Astrocyte of the hippocampus (primary cell): Measurements from ENCODE around the gene ADGRD2.

Source experiments
- DNase-seq: peaks from one replicate; pipeline ENCODE4 v3.0.0; 2011; ENCODE audit warnings: low read depth, low spot score

The ADGRD2 gene

DNA sequence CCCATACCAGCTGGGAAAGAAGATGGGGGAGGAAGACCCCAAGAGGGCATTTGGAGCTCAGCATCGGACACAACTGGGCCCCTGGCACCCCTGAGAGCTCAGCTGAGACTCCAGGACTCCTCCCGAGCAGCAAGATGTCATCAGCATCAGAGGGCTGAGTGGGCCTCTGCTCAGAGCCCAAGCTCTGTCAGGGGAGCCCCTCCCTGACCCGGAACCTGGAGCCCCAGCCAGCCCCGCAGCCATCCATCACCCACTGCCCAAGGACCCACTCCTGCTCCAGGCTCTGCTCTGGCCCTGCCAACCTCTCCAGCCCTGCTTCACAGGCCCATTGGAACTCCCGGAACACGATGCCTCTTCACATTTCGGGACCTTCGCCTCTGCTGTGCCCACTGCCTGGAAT, 47.2 kb downstream of the ADGRD2 start:
- DNase-seq, result no peak

DNA sequence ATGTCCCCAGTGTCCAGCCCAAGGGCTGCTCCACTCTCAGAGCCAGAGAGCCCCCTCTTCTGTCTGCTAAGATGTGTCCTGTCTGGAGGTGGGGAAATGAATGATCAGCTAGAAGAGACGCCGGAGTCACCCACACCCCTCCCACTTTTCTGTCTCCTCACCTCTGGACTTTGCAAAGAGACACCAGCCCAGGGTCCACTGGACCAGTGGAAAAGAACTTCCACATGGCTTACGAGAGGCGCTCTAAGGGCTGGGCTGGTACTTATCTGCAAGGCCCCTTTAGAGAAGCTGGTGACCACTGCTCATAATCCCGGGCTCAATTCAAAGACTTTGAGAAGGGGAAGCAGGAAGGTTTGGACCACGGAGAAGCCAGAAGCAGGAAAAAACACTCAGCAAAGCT, 47.8 kb downstream of the ADGRD2 start:
- DNase-seq, result no peak

DNA sequence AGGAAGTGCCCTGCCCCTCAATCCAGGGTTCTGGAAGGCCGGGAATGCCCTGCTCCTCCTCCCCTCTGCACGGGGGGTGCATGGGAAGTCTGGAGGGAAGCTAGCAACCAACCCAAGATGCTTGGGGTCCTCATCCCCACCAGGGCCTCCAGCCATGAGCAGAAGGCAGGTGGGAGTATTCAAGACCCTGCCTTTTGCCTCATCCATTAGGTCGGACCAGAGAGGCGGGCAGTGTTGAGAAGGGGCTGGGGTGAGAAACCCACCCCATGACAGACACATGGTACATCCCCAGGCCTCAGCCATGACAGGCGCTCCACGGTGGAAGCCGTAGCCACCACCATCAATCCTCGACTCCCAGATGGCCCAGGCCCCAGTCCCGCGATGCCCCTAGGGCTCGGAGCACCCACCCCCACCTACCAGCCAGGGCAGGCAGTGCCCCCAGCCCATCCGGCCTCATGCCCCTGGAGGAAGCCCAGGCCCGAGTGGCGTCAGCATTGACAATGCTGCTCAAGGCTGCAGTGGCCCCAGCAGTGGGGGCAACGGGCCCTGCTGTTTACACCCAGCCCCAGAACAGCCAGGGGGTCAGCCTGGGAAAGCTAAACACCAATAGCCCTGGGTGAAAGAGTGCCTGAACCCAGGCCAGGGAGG, 48.4 kb downstream of the ADGRD2 start:
- DNase-seq, result no peak

DNA sequence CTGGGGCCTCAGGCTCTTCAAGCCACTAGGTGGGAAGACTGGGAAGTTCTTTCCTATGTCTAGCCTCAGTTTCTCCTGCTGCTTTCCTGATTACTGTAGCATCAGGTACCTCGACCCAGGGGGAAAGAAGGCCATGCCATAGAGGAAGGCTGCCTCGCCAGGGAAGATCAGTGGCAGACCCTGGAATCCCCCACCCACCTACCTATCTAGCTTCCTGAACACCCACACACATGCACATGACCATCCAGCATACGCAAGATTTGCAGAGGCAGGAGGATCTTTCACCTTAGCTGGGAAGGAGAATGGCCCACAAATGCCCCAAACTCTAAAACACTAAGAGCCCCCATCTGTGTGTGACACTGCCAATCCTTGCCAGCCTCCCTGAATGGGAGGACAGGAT, 49.0 kb downstream of the ADGRD2 start:
- no peak for DNase-seq

DNA sequence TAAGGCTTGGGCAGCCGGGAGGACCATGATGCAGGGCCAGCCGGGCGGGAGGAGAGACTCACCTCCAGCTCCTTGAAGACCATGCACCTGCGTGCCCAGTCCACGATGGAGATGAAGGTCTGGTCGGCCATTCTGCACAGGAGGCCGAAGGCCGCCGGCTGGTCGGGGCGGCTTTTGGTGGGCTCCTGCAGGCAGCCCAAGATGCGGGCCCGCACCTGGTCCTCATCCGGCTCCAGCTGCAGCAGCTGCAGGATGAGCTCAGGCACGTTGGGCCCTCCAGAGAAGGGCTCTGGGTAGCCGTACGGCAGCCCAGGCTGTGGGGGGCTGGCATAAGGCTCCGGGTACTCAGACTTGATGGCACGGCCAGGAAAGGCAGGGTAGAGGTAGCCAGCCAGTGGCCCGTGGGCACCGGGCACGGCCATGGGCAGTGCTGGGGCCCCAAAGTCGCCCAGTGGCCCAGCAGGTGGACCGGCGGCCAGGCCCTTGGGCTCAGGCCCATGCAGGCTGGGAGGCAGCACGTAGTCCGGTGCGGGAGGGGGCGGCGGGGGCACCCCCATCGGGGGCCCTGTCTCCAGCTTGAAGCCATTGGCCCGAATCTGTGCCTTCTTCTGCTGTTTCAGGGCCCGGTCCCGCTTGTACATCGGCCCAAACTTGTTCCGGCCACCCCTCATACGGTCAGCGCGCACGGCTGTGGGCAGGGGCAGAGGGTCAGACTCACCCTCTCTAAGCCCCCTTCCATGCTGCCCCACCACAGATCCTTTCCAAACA, 50.0 kb downstream of the ADGRD2 start:
- DNase-seq, result no peak

DNA sequence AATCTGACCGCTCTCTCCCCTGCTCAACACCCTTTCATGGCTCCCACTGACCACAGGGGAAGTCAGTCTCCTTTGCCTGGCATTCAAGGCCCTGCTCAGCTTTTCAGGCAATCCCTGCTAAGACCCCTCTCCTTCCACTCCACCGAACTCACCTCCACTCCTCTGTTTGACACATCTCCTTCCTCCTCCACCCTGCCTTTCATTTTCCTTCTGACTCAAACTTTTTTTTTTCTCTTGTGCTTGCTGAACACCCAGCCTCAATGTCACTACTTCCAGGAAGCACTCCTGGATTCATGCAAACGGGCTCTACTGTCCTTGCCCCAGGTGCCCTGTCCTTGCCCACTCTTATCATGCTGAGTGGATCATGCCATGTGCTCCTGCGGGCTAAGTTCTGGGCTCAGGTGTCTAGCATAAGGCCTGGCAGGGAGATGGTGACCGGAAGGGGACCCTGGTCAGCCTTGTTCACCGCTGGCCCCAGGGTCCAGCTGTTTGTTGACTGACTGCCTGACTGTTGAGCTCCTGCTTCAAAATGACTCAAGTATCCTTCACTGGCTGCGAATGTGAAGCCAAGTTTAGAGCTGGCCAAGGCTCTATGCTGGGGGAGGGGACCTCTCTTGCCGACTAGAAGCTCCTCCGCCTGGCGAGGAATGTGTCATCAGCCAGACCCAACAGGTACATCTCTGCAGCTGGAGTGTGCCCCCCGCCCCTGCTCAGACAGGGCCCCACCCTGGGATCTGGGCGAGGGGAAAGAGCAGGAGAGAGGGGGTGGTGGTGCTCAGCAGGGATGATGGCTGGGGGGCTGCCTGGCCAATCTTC, 50.8 kb downstream of the ADGRD2 start:
- DNase-seq, result no peak

DNA sequence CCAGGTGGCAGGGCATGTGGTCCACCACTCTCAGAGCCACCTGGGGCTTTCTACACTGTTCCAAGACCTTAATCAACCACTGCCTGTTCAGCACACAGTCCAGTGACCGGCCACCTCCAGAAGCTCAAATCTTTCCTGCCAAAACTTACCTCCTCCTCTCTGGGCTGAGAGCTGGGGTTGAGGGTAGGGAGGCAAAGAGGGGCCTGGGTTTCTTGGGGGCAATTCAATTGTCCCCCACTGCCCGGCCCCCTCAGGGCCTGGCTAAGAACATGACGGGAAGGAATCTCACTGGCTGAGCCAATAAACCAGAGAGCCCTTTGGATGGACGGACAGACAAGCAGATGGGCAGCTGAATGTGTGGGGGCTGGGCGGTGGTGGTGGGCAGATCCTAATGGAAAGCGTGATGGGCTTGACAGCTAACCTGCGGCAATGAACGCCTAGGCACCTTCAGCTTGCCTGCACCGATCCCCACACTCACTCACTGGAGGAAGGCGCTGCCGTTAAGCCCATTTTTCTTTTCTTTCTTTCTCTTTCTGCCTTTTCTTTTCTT, 51.6 kb downstream of the ADGRD2 start:
- no peak for DNase-seq

DNA sequence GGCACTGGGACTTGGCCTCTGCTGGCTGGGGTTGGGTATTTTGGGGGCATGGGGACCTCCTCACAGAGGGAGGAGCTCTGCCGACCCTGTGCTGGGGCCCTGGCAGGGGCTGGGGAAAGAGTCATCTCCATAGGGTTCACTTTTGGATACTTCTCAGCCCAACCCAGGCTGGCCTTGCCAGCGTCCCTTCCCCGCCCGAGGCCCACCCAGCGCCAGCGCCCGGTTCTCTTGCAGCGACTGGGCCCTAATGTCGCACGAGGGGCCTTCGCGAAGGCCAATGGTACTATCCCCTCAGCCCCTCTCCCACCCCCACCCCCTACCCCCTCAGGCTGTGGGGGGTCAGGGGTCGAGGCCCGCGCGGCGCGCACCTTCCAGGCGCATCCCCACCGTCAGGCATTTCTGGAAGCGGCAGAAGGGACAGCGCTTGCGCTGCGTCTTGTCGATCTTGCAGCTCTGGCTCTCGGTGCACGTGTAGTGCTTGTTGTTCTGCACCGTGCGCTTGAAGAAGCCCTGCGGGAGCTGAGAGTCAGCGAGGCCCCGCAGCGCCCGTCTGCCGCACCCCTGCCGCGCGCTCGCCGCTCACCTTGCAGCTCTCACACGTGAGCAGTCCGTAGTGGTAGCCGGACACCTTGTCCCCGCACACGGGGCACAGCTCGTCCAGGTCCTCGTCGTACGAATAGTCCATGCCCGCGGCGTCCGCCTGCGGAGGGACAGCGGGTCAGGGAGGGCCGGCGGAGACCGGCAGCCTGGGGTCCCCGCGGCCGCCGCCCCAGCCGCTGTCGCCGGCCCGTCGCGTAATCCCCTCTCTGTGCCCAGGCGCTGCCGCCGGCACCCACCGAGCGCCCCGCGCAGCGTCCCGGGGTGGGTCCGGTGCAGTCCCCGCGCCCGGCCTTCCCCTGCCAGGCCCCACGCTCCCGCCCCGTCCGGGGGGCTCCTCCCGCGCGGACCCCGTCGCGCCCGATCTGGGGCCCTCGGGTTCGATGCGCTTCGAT, 52.8 kb downstream of the ADGRD2 start:
- peak; percentile 22 for DNase-seq

DNA sequence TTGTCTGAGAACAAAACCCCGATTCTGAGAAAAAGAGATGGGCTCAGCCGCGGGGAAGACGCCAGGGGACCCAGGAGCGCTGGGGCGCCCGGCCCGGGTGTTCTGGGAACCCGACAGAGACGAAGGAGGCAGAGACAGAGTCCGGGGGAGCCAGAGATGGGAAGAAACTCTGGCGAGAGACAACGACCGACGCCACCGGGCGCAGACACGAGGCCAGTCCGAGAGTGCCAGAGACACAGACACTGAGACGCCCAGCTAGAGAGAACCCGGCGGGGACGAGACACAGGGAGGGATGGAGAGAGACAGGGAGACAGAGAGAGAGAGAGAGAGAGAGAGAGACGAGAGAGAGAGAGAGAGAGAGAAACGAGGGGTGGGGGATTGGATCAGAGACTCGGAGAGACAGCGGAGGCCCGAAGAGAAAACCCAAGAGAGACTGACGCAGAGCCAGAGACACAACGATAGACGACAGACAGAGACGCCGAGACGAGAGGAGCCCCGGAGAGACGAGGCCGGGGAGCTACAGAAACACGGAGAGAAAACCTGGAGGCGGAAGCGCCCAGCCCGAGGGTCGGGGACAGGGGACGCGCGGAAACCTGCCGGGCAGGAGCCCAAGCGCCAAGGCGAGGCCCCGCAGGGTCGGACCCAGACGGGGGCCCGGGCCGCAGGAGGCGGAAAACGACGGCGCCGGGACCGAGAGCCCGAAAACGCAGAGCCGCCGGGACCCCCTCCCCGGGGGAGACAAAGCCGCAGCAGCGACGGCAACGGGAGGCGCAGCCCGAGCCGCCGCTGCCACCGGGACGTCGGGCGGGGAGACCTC, 53.7 kb downstream of the ADGRD2 start:
- DNase-seq, result peak; percentile 21

DNA sequence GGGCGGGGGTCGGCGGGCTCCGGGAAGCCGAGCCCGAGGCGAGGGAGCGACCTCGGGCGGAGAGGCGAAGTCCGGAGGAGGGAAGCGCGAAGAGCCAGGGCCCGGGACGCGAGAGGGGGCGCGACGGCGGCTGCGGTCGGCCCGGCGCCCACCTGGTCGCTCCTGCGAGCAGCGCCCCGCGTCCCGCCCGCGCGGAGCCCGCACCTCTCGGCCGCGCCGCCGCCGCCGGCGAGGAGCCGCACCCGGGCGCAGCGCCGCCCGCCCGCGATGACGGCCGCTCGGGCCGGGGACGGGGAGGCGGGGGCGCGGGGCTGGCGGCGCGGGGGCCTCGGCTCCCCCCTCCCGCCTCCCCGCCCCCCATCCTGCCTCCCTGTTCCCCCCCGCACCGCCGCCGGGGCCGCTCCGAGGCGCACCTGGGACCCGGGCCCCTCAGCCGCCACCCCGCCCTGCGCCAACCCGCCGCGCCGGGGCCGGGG, 54.3 kb downstream of the ADGRD2 start:
- no peak for DNase-seq

DNA sequence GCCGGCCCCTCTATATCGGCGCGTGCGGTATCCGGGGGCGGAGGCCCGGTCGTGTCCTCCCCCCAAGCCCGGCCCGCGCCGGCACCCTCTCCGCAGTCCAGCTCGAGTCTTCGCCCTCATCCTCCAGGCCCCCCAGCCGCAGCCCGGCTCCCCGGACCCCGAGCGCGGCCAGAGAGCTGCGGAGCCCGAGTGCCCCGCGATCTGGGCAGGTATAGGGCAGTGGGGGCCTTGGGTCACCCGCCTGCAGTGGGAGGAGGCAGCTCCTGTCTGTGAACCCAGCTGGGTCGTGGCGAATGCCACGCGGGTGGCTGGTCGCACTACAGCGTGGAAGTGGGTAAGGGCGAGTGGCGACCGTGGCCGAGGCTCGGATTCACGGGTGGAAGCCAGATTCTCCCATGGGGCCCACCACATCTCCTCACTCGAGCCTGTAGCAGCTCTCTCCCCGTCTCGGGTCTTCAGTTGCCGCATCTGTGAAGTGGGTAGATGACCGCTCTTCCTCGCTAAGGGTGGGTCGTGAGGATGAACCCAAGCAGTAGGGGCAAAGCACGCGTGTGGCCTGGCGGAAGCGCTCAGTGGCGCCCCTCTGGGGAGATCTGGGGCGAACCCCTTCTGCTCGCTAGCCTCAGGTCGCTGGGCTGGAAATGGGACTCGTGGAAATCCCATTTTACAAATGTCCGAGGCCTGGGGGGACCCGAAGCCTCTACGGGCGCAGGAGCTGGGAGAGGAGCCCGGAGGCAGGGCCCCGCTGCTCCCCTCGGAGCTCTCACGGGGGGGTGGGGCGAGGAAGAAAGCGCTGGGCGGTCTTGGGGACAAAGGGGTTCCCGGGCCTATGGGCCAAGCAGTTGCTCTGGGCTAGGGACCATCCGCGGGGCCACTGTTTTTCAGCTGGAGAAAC, 55.0 kb downstream of the ADGRD2 start:
- no peak for DNase-seq

DNA sequence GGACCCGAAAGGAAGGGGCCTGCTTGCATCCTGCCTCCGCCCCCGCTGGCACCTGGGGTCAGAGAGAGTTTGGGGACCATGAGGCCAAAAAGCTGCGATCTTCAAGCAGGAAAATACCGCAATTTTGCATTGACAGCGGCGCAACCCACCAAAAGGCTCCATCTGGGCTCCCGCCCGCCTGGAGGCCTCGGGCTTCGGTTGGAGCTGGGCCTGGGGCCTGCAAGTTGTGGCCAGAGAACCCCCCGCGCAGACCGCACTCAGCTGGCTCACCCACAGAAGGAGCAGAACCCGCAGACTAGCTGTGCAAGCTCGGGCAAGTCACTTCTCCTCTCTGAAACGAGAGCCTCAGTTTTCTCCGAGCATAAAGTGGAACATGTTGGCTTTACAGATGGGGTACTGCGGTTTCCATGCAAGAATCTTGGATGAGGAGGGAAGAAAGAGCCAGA, 55.7 kb downstream of the ADGRD2 start:
- DNase-seq, result no peak

DNA sequence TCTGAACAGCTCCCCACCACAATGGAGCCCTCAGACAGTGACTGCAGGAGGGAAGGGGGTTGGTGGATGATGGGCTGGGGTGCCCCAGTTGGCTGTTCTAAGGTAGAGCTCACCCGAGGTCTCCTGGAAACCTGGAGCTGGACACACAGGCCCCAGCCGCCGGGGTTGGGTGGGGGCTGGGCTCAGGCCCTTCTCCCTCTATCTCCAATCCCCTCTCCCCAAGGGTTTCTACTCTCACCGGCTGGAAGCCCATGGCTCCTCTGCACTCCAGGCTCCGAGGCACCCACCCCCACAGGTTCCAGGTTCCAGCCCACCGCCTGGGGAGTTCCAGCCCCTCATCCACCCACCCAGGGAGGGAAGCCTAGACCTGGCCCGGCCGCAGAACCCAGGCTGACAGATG, 56.2 kb downstream of the ADGRD2 start:
- no peak for DNase-seq

DNA sequence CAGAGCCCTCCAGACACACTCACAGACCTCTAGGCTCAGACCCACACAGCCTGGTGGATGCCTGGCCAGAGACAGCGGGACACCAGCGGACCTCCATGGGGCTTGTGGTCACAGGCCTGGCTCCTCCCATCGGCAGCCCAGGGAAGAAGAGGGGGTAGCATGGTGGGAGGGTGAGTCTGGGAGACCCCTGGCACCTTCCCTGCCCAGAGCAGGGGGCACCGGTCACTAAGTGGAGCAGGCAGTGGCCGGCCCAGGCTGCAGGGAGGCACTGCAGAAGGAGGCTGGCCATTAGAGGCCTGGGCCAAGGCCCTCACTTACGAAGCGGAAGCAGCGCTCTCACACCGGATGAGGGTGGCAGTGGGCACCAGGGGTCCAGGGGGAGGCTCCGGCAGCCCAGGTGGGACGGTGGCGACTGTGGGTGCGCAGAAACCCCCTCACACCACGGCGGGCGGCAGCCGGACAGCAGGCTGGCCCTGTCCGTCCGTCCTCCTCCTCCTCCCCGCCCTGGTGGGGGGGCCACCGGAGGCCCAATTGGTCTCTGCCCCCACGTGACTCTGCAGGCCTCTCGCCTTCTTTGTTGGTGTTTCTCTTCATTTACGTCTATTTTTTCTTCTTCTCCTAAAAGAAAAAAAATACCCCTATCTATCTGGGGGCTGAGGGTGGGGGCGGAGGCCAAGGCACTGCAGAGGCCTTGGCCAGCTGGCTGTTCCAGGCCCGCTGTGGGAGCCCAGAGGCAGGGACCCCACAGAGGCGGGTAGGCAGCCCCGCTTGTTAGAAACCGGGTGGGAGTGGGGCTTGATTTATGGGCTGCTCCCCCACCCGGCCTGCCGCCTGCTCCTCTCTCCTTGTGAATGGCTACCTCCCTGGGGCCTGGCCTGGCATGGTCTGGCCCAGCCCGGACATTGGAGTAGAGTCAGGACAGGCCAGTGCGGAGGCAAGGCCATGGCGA, 57.0 kb downstream of the ADGRD2 start, which contains the start of gene NR5A1:
TSS of gene NR5A1 (minus strand) at position 469 of the 949 bp plus-strand sequence. CDS start 4,004 bp downstream, outside the sequence.
- no peak for DNase-seq

DNA sequence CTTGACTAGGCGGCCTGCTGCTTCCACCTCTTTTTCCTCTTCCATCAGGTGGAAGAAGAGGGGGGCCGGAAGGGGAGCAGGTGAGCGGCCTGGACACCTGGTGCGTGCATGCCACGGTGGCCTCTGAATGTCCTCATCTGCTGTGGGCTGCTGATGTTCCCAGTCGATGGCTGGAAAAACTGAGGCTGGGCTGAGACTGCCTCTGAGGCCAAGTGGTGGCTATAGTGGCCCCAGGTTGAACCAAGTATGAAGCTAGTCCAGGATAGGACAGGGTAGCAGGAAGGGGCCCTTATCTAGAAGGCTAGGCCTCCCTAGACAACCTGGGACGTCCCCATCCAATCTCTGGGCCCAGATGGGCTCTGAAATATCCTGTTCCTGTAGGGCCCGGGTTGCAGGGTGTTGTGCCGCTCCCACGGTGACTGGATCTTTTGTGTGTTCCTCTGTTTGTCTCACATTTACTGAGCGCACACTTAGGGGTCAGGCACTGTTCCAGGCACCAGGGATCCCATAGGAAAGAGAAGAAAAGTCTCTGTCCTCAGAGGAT, 57.7 kb downstream of the ADGRD2 start:
- no peak for DNase-seq

DNA sequence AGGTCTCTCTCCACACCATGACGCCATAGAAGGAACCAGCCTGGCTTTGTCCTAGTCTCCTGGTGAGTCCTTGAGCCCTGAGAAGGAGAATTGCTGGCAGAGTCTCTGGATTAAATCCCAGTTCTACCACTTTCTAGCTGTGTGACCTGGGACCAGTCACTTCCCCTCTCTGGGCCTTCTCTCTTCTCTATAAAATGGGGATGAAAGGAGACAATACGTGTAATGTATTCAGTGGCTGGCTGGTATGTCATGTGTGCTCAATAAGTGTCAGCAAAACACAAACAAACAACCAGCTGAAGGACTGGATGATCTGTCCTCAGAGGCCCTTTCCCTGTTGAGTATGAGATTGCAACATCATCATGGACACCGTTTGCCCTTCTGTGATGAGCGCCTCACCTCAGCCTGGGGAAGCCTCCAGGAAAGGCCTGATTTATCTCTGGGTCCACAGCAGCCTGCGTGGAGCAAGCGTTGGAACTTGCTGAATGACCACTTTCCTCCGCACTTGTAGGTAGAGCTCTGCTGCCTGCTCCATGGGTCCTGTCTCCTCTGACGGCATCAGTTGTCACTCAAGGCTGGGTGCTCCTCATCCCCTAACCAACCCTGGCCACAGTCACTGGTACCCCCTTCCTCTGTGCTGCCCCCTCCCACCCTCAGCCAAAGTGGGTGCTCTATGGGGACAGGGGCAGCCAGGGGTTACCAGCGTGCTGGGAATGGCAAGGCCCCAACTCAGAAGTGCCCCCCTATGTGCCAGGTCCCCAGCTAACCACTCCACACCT, 60.6 kb downstream of the ADGRD2 start:
- no peak for DNase-seq

DNA sequence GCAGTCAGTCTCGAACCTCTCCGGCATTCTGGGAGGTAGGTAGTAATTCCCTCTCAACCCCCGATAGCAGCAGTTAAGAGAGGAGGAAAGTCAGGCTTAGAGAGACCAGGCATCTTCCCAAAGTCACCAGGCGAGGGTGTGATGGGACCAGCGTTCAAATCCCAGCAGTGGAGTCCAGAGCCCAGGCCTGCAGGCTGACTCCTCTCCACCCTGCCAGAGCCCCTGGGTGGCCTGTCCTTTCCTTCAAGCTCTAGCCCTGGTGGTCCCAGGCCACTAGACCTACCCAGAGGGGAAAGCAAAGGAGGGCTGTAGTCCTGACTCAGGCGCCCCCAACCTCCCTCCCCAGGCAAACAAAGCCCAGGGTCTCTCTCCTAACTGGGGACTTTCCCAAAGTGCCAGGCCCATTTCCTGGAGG, 61.2 kb downstream of the ADGRD2 start:
- DNase-seq, result peak; percentile 24
